RWPE2 (cell line): ENCODE data around the gene LARGE1.

Experiments used
- ATAC-seq: fragments of 200-7000 bp; cut with Tn5 transposase; 3 replicates; pipeline ENCODE4 v1.9.1; 2021; ENCODE audit warnings: low read depth
- DNase-seq: peaks from one replicate; pipeline ENCODE4 v3.0.0-alpha.2; 2020; ENCODE audit warnings: low spot score
- H3K27ac ChIP-seq: fragments of 450-650 bp; 2 replicates; pipeline ENCODE4 v1.5.1; 2017; ENCODE audit warnings: mild to moderate bottlenecking; ENCODE audit not compliant: poor library complexity, severe bottlenecking
- H3K27me3 ChIP-seq: fragments of 250-450 bp; sonication (Bioruptor Pico); 2 replicates; pipeline ENCODE4 v1.5.1; 2021; ENCODE audit warnings: mild to moderate bottlenecking, moderate library complexity; ENCODE audit not compliant: insufficient read depth, poor library complexity, severe bottlenecking
- H3K36me3 ChIP-seq: fragments of 250-450 bp; sonication (Bioruptor Pico); 2 replicates; pipeline ENCODE4 v1.5.1; 2020; ENCODE audit warnings: low read depth, mild to moderate bottlenecking, moderate library complexity
- H3K4me1 ChIP-seq: fragments of 250-450 bp; sonication (Bioruptor Pico); 2 replicates; pipeline ENCODE4 v1.5.1; 2021; ENCODE audit warnings: mild to moderate bottlenecking, moderate library complexity; ENCODE audit not compliant: insufficient read depth, poor library complexity, severe bottlenecking
- H3K4me3 ChIP-seq: fragments of 250-450 bp; sonication (Bioruptor Pico); 2 replicates; pipeline ENCODE4 v1.5.1; 2021; ENCODE audit warnings: mild to moderate bottlenecking, moderate library complexity; ENCODE audit not compliant: severe bottlenecking
- H3K9me3 ChIP-seq: fragments of 250-450 bp; sonication (Bioruptor Pico); 2 replicates; pipeline ENCODE4 v1.5.1; 2021; ENCODE audit warnings: mild to moderate bottlenecking, moderate library complexity; ENCODE audit not compliant: severe bottlenecking
- CTCF ChIP-seq: fragments of 450-650 bp; IDR thresholded peaks from one replicate; pipeline ENCODE4 v1.5.1; 2017; ENCODE audit warnings: mild to moderate bottlenecking, moderate library complexity; ENCODE audit not compliant: poor library complexity, severe bottlenecking

LARGE1 gene

GRCh38 chr22:33639588-33640254 lies 280.6 kb downstream of the LARGE1 start:
- ATAC-seq (no peak), DNase-seq (no peak)
- no peaks in the 10 kb centered on the region for H3K27me3 ChIP-seq
- no peaks in the 10 kb centered on the region for H3K9me3 ChIP-seq
- no peaks in the 10 kb centered on the region for H3K36me3 ChIP-seq
- TF ChIP-seq CTCF = no peak
- H3K27ac ChIP-seq = no peak overlapping the region
- no peaks in the 10 kb centered on the region for H3K4me1 ChIP-seq
- H3K4me3 ChIP-seq = no peak overlapping the region

- Histone ChIP-seq H3K4me3 (no peak overlapping the region), H3K4me1 (no peaks in the 10 kb centered on the region), H3K9me3 (no peaks in the 10 kb centered on the region), H3K27me3 (no peaks in the 10 kb centered on the region), H3K27ac (no peak overlapping the region), H3K36me3 (no peaks in the 10 kb centered on the region)
- ATAC-seq (no peak), DNase-seq (no peak)
- no peak for TF ChIP-seq CTCF
Observed at GRCh38 chr22:33635766-33636165, 284.5 kb downstream of the LARGE1 start.

GRCh38 chr22:33631777-33632176 lies 288.5 kb downstream of the LARGE1 start:
- Histone ChIP-seq H3K4me3 (no peak overlapping the region), H3K27ac (no peak overlapping the region), H3K27me3 (no peaks in the 10 kb centered on the region), H3K9me3 (no peaks in the 10 kb centered on the region), H3K36me3 (no peaks in the 10 kb centered on the region), H3K4me1 (no peaks in the 10 kb centered on the region)
- ATAC-seq (no peak), DNase-seq (no peak)
- TF ChIP-seq CTCF = no peak

- TF ChIP-seq CTCF = no peak
- H3K27me3 ChIP-seq = no peaks in the 10 kb centered on the region
- ATAC-seq = no peak
- H3K4me1 ChIP-seq = no peaks in the 10 kb centered on the region
- H3K27ac ChIP-seq = no peak overlapping the region
- no peak for DNase-seq
- H3K4me3 ChIP-seq = no peak overlapping the region
- H3K9me3 ChIP-seq = no peaks in the 10 kb centered on the region
- H3K36me3 ChIP-seq = no peaks in the 10 kb centered on the region
Observed at GRCh38 chr22:33625959-33626358, 294.3 kb downstream of the LARGE1 start.

- H3K27me3 ChIP-seq = no peaks in the 10 kb centered on the region
- DNase-seq = no peak
- TF ChIP-seq CTCF = no peak
- H3K4me1 ChIP-seq = no peaks in the 10 kb centered on the region
- no peak overlapping the region for H3K27ac ChIP-seq
- ATAC-seq = no peak
- H3K36me3 ChIP-seq = no peaks in the 10 kb centered on the region
- no peak overlapping the region for H3K4me3 ChIP-seq
- no peaks in the 10 kb centered on the region for H3K9me3 ChIP-seq
Observed at GRCh38 chr22:33620085-33620484, 300.2 kb downstream of the LARGE1 start.
